Fibroblast of the aortic adventitia (primary cell): ENCODE results near the gene ZNF655. TPM values are rescaled to one million over a fixed set of nuclear protein-coding genes. Genes with fewer than 3 reads are reported as not detected.

Source experiments
- DNase-seq: peaks from one replicate; pipeline ENCODE4 v3.0.0-alpha.2; 2010; ENCODE audit warnings: low read depth
- H3K4me3 ChIP-seq: 2 replicates; pipeline ENCODE4 v1.5.1; 2011; ENCODE audit warnings: low read depth, mild to moderate bottlenecking, control low read depth, low read length, moderate library complexity
- total RNA-seq: library from RNA; depleted of rRNA; stranded (reverse); fragments of >200 nt; gene quantifications from 2 replicates; pipeline ENCODE4 v1.2.3, GENCODE V29; 2012; ENCODE audit warnings: low replicate concordance
- TF ChIP-seq, protein P1 (sequence below): IDR thresholded peaks from 2 replicates; pipeline ENCODE4 v1.5.1; 2011; ENCODE audit warnings: mild to moderate bottlenecking, low read length, control low read depth, inconsistent platforms; ENCODE audit not compliant: insufficient read depth

ZNF655 gene
- total RNA-seq, 1 donor, result 76.0 TPM

DNA sequence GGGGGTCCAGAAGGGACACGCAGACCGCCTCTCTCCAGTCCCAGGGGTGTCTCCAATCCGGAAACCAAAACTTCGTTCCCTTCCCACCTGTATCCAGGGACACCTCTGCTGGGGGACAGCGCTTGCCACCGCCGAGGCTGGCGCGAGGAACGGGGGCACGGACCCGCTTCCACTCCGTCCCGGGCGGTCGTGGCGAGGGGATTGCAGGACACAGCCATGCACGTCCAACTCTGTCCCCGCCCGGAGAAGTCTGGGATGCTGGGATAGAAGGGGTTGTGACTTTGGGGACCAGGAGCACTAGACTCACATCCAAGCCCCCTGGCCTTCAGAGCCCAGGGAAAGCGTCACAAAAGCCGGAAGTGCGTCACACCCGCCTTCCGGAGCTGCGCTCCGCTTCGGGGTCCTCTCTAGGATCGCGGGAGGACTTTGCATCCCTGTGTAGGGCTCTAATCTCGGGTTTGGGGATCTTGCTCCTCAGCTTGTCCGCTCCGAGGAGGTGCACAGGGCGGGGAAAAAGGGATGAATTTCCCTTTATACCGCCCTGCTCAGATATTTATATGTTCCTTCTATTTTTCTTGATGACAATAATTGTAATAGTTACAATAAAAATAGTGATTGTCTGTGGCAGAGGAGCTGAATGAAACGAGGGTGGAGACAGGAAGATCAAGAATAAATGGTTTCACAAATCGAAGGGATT is 6.5 kb upstream of the ZNF655 start, which contains the start of gene FAM200A:
Gene FAM200A, minus strand, starts transcription at position 348 of the 697 bp plus-strand sequence. CDS start 3,707 bp downstream, outside the sequence.
- peak; percentile 96 for DNase-seq
- H3K4me3 ChIP-seq, result peak within 1 kb of the TSS; percentile 98
- TF ChIP-seq, protein P1, sequence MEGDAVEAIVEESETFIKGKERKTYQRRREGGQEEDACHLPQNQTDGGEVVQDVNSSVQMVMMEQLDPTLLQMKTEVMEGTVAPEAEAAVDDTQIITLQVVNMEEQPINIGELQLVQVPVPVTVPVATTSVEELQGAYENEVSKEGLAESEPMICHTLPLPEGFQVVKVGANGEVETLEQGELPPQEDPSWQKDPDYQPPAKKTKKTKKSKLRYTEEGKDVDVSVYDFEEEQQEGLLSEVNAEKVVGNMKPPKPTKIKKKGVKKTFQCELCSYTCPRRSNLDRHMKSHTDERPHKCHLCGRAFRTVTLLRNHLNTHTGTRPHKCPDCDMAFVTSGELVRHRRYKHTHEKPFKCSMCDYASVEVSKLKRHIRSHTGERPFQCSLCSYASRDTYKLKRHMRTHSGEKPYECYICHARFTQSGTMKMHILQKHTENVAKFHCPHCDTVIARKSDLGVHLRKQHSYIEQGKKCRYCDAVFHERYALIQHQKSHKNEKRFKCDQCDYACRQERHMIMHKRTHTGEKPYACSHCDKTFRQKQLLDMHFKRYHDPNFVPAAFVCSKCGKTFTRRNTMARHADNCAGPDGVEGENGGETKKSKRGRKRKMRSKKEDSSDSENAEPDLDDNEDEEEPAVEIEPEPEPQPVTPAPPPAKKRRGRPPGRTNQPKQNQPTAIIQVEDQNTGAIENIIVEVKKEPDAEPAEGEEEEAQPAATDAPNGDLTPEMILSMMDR, result no peak

DNA sequence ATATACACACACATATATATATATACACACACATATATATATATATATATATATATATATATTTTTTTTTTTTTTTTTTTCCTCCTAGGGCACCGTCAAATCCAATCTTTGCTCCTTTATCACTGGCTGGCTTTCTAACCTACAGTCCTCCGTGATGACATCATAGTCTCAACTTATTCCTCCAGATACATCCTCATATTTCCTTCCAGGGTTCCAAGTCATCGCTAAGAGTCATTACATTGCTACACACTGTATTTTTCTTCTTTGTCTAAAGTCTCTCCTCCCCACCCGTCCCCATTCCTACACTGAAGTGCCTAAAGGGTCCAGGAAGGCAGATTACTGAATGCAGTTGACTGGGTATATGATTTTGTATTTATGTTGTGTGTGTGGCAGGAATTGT is 5.4 kb upstream of the ZNF655 start:
- no peak overlapping the region for H3K4me3 ChIP-seq
- TF ChIP-seq, protein P1, result no peak

DNA sequence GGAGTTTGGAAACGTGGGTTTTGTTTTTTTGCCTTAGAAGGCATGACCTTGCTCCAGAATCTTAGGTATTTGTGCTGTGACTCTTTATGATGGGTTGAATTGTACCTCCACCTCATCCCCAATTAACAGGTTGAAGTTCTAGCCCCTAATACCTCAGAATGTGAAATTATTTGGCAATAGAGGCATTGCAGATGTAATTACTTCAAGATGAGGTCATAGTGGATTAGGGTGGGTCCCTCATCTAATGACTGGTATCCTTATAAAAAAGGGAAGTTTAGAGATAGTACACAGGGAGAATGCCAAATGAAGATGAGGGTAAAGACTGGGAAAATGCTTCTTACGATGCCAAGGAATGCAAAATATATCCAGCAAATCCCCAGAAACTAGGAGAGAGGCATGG is 3.5 kb upstream of the ZNF655 start:
- TF ChIP-seq, protein P1, result no peak
- H3K4me3 ChIP-seq, result no peak overlapping the region
- no peak for DNase-seq

More for the DNA sequence above, 5.4 kb upstream of the ZNF655 start:
- DNase-seq, result no peak

DNA sequence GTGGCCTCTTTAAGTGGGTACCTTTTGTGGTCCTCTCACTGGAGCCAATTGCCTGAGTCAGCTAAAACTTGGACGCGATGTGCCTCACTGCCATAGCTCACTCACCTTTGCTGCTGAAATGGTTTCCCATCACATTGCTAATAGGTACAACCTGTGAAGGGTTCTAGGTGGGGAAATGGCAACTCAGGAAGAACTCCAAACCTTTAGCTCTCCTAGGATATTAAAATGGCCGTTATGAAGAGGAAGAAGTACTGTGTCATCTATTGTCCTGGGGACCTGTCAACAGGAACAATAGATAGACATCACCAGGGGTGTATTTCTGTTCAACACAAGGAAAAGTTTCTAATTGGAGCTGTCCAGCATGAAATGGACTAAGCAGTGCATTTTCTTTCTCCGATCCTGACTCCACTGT is 1.2 kb upstream of the ZNF655 start:
- TF ChIP-seq, protein P1, result no peak
- DNase-seq, result no peak
- peak overlapping the region; percentile 95 for H3K4me3 ChIP-seq

DNA sequence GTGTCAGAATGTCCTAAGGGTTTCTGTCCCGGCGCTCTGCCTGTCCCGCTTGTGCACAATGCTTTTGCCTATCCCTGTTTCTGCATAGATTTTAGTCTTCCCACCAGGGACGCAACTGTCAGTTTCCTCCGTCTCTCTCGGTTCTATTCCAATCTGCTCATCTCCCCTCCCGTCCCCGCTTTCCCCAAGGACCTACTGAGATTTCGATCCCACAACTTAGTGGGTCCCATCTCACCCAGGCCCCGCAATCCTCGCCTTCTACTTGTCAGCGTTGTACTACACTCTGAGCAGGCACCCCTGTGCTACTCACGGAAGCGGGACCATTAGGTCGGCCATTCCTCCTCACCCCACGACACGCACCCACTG is 519 bp upstream of the ZNF655 start:
- peak overlapping the region; percentile 95 for H3K4me3 ChIP-seq
- TF ChIP-seq, protein P1, result no peak
- no peak for DNase-seq

DNA sequence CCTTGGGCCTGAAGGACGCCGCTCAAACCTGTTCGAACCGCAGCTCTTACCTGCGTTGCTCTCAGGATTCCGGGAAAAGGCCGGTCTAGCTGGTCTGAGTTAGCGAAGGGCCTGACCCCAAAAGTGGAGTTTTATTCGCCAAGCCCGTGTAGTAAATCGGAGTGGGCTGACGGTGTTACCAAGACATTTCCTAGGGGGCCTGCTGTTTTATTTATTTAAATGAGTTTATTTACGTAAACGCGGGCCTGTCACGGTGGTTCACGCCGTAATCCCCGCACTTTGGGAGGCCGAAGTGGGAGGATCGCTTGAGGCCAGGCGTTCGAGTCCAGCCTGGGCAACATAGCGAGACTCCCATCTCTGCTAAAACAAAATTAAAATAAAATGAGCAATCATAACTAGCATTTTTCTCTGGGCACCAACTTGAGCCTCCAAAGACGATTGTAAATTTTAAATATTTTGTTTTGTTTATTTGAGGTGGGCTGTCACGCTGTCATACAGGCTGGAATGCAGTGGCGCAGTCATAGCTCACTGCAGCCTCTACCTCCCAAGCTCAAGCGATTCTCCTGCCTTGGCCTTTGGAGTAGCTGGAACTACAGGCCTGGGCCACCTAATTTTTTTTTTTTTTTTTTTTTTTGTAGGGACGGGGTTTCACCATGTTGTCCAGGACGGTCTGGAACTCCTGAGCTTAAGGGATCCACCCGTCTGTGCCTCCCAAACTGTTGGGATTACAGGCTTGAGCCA is 903 bp downstream of the ZNF655 start:
- TF ChIP-seq, protein P1, result no peak
- peak; percentile 16 for DNase-seq

More for the DNA sequence above, 903 bp downstream of the ZNF655 start:
- H3K4me3 ChIP-seq, result peak overlapping the region; percentile 95
